ENCODE measurements around the gene C14orf39.

- TF ChIP-seq CTCF (conservative IDR thresholded peaks at IDR 0.05; ENCODE audit: low read depth, low read length) = no peak
- TF ChIP-seq EZH2 (IDR thresholded peaks at IDR 0.05; ENCODE audit: low read length, unreplicated experiment) = no peak
- TF ChIP-seq EZH2phosphoT487 (IDR thresholded peaks at IDR 0.05; ENCODE audit: borderline replicate concordance, low read length) = no peak
Observed at GRCh38 chr14:60510254-60510950, 24.5 kb upstream of the C14orf39 start.

Data from PC-3 (cell line).